Gastroesophageal sphincter (tissue), 4 donors: ENCODE measurements around the gene AFDN. TPM values are rescaled to one million over a fixed set of nuclear protein-coding genes. Genes with fewer than 3 reads are reported as not detected.

ENCODE experiments used
- total RNA-seq, 4 donors: library from RNA; depleted of rRNA; stranded (reverse); fragments of >200 nt; gene quantifications; one replicate each; pipeline ENCODE4 v1.1.0, GENCODE V29; 2016

The AFDN gene
- total RNA-seq, 4 donors from 2014 or later, result 60.7 to 98.4 (median 79.7) TPM

Other genes with a start within 250 kb of the AFDN start
- gene KIF25, start 170.8 kb downstream of the AFDN start, total RNA-seq, result under 1 TPM in 1 of 4 donors, not detected in 3; 0.16 TPM